GM23338 (cell line): ENCODE measurements around the gene ALMS1.

Experiments used
- CREB1 ChIP-seq: fragments of 250-450 bp; sonication (Bioruptor Pico); IDR thresholded peaks from 2 replicates; pipeline ENCODE4 v1.5.0; 2020; ENCODE audit warnings: low read depth, mild to moderate bottlenecking, moderate library complexity
- EZH2 ChIP-seq: fragments of 200-600 bp; sonication (generic); IDR thresholded peaks from one replicate; pipeline ENCODE4 v1.8.0; 2017; ENCODE audit warnings: antibody characterized with exemption, mild to moderate bottlenecking, low read depth; ENCODE audit not compliant: unreplicated experiment
- EZH2phosphoT487 ChIP-seq: fragments of 200-600 bp; sonication (generic); IDR thresholded peaks from one replicate; pipeline ENCODE4 v1.8.1; 2018; ENCODE audit warnings: antibody characterized with exemption; ENCODE audit not compliant: unreplicated experiment
- JUNB ChIP-seq: IDR thresholded peaks from one replicate; pipeline ENCODE4 v1.6.1; 2016; ENCODE audit warnings: antibody characterized with exemption; ENCODE audit not compliant: unreplicated experiment
- NANOG ChIP-seq: IDR thresholded peaks from 2 replicates; pipeline ENCODE4 v1.6.1; 2016; ENCODE audit warnings: antibody characterized with exemption, borderline replicate concordance
- POLR2AphosphoS5 ChIP-seq: IDR thresholded peaks from 2 replicates; pipeline ENCODE4 v1.6.1; 2016; ENCODE audit warnings: antibody characterized with exemption, low read depth
- STAT1 ChIP-seq: IDR thresholded peaks from one replicate; pipeline ENCODE4 v1.6.1; 2016; ENCODE audit warnings: antibody characterized with exemption; ENCODE audit not compliant: unreplicated experiment
- ZNF114 ChIP-seq: fragments of 250-450 bp; sonication (Bioruptor Pico); IDR thresholded peaks from 2 replicates; pipeline ENCODE4 v1.5.0; 2020; ENCODE audit warnings: mild to moderate bottlenecking, moderate library complexity
- ZNF331 ChIP-seq: fragments of 250-450 bp; sonication (Bioruptor Pico); IDR thresholded peaks from 2 replicates; pipeline ENCODE4 v1.5.0; 2020; ENCODE audit warnings: low read depth, mild to moderate bottlenecking, moderate library complexity
- TF ChIP-seq, protein P1 (sequence below), 2 experiments: fragments of 200-600 bp in 1 of 2; sonication (generic) in 1 of 2; conservative IDR thresholded peaks; 2 replicates each; pipeline versions ENCODE4 v1.5.1 to v1.6.1; 2016 to 2017; ENCODE audit warnings: antibody characterized with exemption in 2 of 2, low read depth in 2 of 2, mild to moderate bottlenecking in 2 of 2, moderate library complexity in 1 of 2
- TF ChIP-seq, protein P2 (sequence below): IDR thresholded peaks from one replicate; pipeline ENCODE4 v1.6.1; 2018; ENCODE audit warnings: antibody characterized with exemption; ENCODE audit not compliant: unreplicated experiment
- TF ChIP-seq, protein P3 (sequence below): IDR thresholded peaks from 2 replicates; pipeline ENCODE4 v1.6.1; 2016; ENCODE audit warnings: antibody characterized with exemption
- TF ChIP-seq, protein P4 (sequence below): fragments of 250-450 bp; sonication (Bioruptor Pico); IDR thresholded peaks from 2 replicates; pipeline ENCODE4 v1.5.0; 2020; ENCODE audit warnings: mild to moderate bottlenecking, moderate library complexity

DNA sequence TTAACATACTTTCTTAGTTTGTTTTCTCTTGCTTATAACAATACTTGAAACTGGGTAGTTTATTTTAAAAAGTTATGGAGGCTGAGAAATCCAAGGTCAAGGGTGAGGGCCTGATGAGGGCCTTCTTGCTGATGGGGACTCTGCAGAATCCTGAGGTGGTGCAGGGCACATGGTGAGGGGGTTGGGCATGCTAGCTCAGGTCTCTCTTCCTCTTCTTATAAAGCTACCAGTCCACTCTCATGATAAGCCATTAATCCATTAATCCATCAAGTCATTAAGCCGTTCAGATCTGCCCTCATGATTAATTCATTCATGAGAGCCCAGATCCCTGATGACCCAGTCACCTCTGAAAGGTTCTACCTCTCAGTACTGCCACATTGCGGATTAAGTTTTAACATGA lies 21.4 kb downstream of the ALMS1 start:
- TF ChIP-seq, protein P1, sequence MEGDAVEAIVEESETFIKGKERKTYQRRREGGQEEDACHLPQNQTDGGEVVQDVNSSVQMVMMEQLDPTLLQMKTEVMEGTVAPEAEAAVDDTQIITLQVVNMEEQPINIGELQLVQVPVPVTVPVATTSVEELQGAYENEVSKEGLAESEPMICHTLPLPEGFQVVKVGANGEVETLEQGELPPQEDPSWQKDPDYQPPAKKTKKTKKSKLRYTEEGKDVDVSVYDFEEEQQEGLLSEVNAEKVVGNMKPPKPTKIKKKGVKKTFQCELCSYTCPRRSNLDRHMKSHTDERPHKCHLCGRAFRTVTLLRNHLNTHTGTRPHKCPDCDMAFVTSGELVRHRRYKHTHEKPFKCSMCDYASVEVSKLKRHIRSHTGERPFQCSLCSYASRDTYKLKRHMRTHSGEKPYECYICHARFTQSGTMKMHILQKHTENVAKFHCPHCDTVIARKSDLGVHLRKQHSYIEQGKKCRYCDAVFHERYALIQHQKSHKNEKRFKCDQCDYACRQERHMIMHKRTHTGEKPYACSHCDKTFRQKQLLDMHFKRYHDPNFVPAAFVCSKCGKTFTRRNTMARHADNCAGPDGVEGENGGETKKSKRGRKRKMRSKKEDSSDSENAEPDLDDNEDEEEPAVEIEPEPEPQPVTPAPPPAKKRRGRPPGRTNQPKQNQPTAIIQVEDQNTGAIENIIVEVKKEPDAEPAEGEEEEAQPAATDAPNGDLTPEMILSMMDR (conservative IDR thresholded peaks at IDR 0.05; ENCODE audit: low read depth in 2 of 2), result no peak
- TF ChIP-seq EZH2 (no peak), STAT1 (no peak), ZNF331 (no peak), CREB1 (CRISPR knock-in tag) (no peak), POLR2AphosphoS5 (no peak), ZNF114 (CRISPR knock-in tag) (no peak), JUNB (no peak), EZH2phosphoT487 (no peak), NANOG (no peak)
- TF ChIP-seq, protein P2, sequence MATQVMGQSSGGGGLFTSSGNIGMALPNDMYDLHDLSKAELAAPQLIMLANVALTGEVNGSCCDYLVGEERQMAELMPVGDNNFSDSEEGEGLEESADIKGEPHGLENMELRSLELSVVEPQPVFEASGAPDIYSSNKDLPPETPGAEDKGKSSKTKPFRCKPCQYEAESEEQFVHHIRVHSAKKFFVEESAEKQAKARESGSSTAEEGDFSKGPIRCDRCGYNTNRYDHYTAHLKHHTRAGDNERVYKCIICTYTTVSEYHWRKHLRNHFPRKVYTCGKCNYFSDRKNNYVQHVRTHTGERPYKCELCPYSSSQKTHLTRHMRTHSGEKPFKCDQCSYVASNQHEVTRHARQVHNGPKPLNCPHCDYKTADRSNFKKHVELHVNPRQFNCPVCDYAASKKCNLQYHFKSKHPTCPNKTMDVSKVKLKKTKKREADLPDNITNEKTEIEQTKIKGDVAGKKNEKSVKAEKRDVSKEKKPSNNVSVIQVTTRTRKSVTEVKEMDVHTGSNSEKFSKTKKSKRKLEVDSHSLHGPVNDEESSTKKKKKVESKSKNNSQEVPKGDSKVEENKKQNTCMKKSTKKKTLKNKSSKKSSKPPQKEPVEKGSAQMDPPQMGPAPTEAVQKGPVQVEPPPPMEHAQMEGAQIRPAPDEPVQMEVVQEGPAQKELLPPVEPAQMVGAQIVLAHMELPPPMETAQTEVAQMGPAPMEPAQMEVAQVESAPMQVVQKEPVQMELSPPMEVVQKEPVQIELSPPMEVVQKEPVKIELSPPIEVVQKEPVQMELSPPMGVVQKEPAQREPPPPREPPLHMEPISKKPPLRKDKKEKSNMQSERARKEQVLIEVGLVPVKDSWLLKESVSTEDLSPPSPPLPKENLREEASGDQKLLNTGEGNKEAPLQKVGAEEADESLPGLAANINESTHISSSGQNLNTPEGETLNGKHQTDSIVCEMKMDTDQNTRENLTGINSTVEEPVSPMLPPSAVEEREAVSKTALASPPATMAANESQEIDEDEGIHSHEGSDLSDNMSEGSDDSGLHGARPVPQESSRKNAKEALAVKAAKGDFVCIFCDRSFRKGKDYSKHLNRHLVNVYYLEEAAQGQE, result no peak
- TF ChIP-seq, protein P3, sequence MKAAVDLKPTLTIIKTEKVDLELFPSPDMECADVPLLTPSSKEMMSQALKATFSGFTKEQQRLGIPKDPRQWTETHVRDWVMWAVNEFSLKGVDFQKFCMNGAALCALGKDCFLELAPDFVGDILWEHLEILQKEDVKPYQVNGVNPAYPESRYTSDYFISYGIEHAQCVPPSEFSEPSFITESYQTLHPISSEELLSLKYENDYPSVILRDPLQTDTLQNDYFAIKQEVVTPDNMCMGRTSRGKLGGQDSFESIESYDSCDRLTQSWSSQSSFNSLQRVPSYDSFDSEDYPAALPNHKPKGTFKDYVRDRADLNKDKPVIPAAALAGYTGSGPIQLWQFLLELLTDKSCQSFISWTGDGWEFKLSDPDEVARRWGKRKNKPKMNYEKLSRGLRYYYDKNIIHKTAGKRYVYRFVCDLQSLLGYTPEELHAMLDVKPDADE, result no peak
- TF ChIP-seq, protein P4, sequence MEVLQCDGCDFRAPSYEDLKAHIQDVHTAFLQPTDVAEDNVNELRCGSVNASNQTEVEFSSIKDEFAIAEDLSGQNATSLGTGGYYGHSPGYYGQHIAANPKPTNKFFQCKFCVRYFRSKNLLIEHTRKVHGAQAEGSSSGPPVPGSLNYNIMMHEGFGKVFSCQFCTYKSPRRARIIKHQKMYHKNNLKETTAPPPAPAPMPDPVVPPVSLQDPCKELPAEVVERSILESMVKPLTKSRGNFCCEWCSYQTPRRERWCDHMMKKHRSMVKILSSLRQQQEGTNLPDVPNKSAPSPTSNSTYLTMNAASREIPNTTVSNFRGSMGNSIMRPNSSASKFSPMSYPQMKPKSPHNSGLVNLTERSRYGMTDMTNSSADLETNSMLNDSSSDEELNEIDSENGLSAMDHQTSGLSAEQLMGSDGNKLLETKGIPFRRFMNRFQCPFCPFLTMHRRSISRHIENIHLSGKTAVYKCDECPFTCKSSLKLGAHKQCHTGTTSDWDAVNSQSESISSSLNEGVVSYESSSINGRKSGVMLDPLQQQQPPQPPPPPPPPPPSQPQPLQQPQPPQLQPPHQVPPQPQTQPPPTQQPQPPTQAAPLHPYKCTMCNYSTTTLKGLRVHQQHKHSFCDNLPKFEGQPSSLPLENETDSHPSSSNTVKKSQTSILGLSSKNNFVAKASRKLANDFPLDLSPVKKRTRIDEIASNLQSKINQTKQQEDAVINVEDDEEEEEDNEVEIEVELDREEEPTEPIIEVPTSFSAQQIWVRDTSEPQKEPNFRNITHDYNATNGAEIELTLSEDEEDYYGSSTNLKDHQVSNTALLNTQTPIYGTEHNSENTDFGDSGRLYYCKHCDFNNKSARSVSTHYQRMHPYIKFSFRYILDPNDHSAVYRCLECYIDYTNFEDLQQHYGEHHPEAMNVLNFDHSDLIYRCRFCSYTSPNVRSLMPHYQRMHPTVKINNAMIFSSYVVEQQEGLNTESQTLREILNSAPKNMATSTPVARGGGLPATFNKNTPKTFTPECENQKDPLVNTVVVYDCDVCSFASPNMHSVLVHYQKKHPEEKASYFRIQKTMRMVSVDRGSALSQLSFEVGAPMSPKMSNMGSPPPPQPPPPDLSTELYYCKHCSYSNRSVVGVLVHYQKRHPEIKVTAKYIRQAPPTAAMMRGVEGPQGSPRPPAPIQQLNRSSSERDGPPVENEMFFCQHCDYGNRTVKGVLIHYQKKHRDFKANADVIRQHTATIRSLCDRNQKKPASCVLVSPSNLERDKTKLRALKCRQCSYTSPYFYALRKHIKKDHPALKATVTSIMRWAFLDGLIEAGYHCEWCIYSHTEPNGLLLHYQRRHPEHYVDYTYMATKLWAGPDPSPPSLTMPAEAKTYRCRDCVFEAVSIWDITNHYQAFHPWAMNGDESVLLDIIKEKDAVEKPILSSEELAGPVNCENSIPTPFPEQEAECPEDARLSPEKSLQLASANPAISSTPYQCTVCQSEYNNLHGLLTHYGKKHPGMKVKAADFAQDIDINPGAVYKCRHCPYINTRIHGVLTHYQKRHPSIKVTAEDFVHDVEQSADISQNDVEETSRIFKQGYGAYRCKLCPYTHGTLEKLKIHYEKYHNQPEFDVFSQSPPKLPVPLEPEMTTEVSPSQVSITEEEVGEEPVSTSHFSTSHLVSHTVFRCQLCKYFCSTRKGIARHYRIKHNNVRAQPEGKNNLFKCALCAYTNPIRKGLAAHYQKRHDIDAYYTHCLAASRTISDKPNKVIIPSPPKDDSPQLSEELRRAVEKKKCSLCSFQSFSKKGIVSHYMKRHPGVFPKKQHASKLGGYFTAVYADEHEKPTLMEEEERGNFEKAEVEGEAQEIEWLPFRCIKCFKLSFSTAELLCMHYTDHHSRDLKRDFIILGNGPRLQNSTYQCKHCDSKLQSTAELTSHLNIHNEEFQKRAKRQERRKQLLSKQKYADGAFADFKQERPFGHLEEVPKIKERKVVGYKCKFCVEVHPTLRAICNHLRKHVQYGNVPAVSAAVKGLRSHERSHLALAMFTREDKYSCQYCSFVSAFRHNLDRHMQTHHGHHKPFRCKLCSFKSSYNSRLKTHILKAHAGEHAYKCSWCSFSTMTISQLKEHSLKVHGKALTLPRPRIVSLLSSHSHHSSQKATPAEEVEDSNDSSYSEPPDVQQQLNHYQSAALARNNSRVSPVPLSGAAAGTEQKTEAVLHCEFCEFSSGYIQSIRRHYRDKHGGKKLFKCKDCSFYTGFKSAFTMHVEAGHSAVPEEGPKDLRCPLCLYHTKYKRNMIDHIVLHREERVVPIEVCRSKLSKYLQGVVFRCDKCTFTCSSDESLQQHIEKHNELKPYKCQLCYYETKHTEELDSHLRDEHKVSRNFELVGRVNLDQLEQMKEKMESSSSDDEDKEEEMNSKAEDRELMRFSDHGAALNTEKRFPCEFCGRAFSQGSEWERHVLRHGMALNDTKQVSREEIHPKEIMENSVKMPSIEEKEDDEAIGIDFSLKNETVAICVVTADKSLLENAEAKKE (CRISPR knock-in tag), result no peak
